ENCODE measurements around the gene MEIS2. TPM values are rescaled to one million over a fixed set of nuclear protein-coding genes. Genes with fewer than 3 reads are reported as not detected.
A peak's percentile ranks its signal among the peaks of the same experiment; 100 is the strongest.

MEIS2 gene
- total and polyA plus RNA-seq, 2 of the 13 experiments (the other 11 are each of a cell fraction or from before 2014, with no cell fraction given), result 10.7 to 12.4 TPM

DNA sequence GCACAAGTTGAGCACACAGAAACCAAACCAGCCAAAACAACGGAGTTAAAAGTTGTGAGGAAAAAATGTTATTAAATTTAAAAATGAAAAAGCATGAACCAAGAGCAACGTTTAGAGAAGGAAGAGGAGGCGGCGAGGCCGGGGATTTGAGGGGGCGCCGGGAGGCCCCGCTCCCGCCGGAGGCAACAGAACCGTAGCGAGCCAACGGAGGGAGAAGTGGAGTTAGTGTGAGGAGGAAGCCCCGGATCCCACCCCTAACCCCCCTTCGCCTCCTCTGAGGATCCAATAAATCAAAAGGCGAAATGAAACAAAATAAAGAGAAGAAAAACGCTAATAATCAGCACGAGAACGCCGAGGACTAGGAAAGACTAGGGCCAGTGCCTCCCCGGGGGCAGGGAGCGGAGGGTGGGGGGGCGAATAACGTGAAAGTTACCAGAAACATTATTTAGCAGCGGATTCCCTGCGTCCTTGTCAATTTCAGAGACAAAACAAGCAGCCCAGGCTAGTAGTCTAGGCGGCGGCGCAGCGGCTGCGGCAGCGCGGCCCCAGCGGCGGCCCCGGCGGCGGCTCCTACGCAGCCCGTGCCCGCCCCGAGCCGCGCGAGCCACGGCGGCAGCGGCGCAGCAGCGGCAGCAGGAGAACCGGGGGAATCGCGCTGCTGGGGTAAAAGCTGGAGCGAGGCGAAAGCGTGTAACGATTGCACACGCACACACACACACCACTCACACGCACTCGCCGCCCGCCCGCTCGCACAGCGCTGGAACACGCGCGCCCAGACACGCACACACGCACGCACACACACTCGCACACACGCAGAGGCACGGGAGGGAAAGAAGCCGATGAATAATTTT lies 1.7 kb downstream of the MEIS2 start (continued):
- TF ChIP-seq PAX8 (CRISPR knock-in tag; IDR thresholded peaks at IDR 0.05; ENCODE audit: borderline replicate concordance) (no peak), KMT2A (CRISPR knock-in tag; IDR thresholded peaks at IDR 0.05) (0 out of 2 replicates have a peak, but pooled peaks have one; percentile 53), ZBTB38 (CRISPR knock-in tag; IDR thresholded peaks at IDR 0.05) (0 out of 2 replicates have a peak, but pooled peaks have one; percentile 51), ZMYM3 (CRISPR knock-in tag; IDR thresholded peaks at IDR 0.05) (no peak), MAZ (IDR thresholded peaks at IDR 0.05; ENCODE audit: borderline replicate concordance, low read depth, low read length) (no peak), MAZ (CRISPR knock-in tag; IDR thresholded peaks at IDR 0.05; ENCODE audit: low read depth) (peak; percentile 35; the same call in 1 of the 2 replicates), ZNF337 (CRISPR knock-in tag; IDR thresholded peaks at IDR 0.05; ENCODE audit: borderline replicate concordance, low read depth) (no peak), TAF1 (CRISPR knock-in tag; IDR thresholded peaks at IDR 0.05) (peak; percentile 37; the same call in 1 of the 2 replicates), CCDC6 (CRISPR knock-in tag; IDR thresholded peaks at IDR 0.05) (0 out of 2 replicates have a peak, but pooled peaks have one; percentile 27), RBAK (CRISPR knock-in tag; IDR thresholded peaks at IDR 0.05) (no peak), ZNF570 (CRISPR knock-in tag; IDR thresholded peaks at IDR 0.05; ENCODE audit: borderline replicate concordance) (no peak), NFATC3 (CRISPR knock-in tag; IDR thresholded peaks at IDR 0.05) (no peak), ZNF12 (CRISPR knock-in tag; IDR thresholded peaks at IDR 0.05) (no peak), ZNF709 (CRISPR knock-in tag; IDR thresholded peaks at IDR 0.05) (no peak), JARID2 (CRISPR knock-in tag; IDR thresholded peaks at IDR 0.05; ENCODE audit: insufficient replicate concordance) (no peak), ZNF292 (CRISPR knock-in tag; IDR thresholded peaks at IDR 0.05; ENCODE audit: borderline replicate concordance, low read depth) (no peak), BORCS8-MEF2B (CRISPR knock-in tag; IDR thresholded peaks at IDR 0.05) (no peak)
- TF ChIP-seq, protein P1, sequence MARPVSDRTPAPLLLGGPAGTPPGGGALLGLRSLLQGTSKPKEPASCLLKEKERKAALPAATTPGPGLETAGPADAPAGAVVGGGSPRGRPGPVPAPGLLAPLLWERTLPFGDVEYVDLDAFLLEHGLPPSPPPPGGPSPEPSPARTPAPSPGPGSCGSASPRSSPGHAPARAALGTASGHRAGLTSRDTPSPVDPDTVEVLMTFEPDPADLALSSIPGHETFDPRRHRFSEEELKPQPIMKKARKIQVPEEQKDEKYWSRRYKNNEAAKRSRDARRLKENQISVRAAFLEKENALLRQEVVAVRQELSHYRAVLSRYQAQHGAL (CRISPR knock-in tag; IDR thresholded peaks at IDR 0.05; ENCODE audit: not compliant biosample characterization), result no peak
- TF ChIP-seq, protein P2, sequence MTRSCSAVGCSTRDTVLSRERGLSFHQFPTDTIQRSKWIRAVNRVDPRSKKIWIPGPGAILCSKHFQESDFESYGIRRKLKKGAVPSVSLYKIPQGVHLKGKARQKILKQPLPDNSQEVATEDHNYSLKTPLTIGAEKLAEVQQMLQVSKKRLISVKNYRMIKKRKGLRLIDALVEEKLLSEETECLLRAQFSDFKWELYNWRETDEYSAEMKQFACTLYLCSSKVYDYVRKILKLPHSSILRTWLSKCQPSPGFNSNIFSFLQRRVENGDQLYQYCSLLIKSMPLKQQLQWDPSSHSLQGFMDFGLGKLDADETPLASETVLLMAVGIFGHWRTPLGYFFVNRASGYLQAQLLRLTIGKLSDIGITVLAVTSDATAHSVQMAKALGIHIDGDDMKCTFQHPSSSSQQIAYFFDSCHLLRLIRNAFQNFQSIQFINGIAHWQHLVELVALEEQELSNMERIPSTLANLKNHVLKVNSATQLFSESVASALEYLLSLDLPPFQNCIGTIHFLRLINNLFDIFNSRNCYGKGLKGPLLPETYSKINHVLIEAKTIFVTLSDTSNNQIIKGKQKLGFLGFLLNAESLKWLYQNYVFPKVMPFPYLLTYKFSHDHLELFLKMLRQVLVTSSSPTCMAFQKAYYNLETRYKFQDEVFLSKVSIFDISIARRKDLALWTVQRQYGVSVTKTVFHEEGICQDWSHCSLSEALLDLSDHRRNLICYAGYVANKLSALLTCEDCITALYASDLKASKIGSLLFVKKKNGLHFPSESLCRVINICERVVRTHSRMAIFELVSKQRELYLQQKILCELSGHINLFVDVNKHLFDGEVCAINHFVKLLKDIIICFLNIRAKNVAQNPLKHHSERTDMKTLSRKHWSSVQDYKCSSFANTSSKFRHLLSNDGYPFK (CRISPR knock-in tag; IDR thresholded peaks at IDR 0.05; ENCODE audit: borderline replicate concordance), result no peak
- TF ChIP-seq, protein P3, sequence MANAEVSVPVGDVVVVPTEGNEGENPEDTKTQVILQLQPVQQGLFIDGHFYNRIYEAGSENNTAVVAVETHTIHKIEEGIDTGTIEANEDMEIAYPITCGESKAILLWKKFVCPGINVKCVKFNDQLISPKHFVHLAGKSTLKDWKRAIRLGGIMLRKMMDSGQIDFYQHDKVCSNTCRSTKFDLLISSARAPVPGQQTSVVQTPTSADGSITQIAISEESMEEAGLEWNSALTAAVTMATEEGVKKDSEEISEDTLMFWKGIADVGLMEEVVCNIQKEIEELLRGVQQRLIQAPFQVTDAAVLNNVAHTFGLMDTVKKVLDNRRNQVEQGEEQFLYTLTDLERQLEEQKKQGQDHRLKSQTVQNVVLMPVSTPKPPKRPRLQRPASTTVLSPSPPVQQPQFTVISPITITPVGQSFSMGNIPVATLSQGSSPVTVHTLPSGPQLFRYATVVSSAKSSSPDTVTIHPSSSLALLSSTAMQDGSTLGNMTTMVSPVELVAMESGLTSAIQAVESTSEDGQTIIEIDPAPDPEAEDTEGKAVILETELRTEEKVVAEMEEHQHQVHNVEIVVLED (CRISPR knock-in tag; IDR thresholded peaks at IDR 0.05; ENCODE audit: borderline replicate concordance), result peak; percentile 16; the same call in 1 of the 2 replicates
- TF ChIP-seq, protein P4, sequence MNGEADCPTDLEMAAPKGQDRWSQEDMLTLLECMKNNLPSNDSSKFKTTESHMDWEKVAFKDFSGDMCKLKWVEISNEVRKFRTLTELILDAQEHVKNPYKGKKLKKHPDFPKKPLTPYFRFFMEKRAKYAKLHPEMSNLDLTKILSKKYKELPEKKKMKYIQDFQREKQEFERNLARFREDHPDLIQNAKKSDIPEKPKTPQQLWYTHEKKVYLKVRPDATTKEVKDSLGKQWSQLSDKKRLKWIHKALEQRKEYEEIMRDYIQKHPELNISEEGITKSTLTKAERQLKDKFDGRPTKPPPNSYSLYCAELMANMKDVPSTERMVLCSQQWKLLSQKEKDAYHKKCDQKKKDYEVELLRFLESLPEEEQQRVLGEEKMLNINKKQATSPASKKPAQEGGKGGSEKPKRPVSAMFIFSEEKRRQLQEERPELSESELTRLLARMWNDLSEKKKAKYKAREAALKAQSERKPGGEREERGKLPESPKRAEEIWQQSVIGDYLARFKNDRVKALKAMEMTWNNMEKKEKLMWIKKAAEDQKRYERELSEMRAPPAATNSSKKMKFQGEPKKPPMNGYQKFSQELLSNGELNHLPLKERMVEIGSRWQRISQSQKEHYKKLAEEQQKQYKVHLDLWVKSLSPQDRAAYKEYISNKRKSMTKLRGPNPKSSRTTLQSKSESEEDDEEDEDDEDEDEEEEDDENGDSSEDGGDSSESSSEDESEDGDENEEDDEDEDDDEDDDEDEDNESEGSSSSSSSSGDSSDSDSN (CRISPR knock-in tag; IDR thresholded peaks at IDR 0.05), result peak; percentile 85

Measured in HepG2 (cell line).